AG04449 (cell line): ENCODE measurements around the gene MAP6D1.

Experiments used
- CTCF ChIA-PET: fragments of 350-600 bp; formaldehyde crosslinking; extraction: SDS; loops from one replicate; lab custom pipeline; 2021; ENCODE audit warnings: antibody characterized with exemption; lab: Yijun Ruan, JAX
- POLR2A ChIA-PET: fragments of 400-600, 350-600 bp; formaldehyde crosslinking; extraction: SDS; loops from one replicate; lab custom pipeline; 2020; ENCODE audit warnings: antibody characterized with exemption, inconsistent platforms; lab: Yijun Ruan, JAX
- DNase-seq: peaks from one replicate; pipeline ENCODE4 v3.0.0-alpha.2; 2010; ENCODE audit warnings: low read depth, low spot score
- H3K4me3 ChIP-seq: 2 replicates; pipeline ENCODE4 v1.5.1; 2011; ENCODE audit warnings: low read depth, mild to moderate bottlenecking, control low read depth, low read length
- CTCF ChIP-seq: IDR thresholded peaks from one replicate; pipeline ENCODE4 v1.5.1; 2011; ENCODE audit warnings: mild to moderate bottlenecking, moderate library complexity, low read length, control low read depth, inconsistent platforms; ENCODE audit not compliant: insufficient read depth; ENCODE audit errors: missing control alignments

The MAP6D1 gene

DNA sequence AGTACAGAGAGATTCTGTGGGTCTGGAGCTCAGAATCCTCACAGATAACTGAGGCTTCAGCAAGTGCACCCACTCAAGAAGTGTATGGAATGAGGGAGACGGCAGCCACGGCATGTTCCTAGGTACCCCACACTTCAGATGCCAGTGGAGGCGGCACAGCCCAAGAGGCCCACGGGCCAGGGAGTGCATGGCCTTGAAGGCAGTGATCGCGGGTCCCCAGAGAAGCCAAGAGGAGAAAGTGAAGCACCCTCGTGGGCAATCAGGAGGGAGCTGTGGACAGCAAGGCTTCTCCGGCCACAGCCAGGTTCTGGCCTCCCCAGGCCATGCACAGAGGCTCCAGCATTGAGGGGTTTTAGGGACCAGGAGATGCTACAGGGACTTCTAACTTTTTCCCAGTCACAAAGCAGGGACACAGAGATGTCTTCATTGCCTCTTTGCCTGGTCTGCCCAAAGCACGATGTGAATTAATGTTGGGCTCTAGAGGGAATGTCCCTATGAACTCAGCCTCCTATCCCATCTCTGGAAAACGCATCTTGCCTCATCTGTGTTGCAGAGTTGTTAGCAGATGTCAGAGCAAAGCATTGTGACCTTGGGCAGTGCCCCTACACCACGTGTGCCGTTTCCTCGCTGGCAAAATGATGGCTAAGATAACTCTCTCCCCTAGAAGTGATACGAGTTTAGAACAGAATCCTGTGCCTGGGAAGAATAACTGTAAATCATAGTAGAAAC, 2.6 kb upstream of the MAP6D1 start:
- ChIA-PET CTCF (interaction anchor here (1.3 to 4.0 kb wide), 3 partner anchors 11 to 52 kb away, joined by 3 to 16 read pairs (median 6); no protein-coding TSS in a partner anchor), POLR2A (no interaction called here)
- no peak for TF ChIP-seq CTCF
- DNase-seq = no peak
- H3K4me3 ChIP-seq = no peak overlapping the region

DNA sequence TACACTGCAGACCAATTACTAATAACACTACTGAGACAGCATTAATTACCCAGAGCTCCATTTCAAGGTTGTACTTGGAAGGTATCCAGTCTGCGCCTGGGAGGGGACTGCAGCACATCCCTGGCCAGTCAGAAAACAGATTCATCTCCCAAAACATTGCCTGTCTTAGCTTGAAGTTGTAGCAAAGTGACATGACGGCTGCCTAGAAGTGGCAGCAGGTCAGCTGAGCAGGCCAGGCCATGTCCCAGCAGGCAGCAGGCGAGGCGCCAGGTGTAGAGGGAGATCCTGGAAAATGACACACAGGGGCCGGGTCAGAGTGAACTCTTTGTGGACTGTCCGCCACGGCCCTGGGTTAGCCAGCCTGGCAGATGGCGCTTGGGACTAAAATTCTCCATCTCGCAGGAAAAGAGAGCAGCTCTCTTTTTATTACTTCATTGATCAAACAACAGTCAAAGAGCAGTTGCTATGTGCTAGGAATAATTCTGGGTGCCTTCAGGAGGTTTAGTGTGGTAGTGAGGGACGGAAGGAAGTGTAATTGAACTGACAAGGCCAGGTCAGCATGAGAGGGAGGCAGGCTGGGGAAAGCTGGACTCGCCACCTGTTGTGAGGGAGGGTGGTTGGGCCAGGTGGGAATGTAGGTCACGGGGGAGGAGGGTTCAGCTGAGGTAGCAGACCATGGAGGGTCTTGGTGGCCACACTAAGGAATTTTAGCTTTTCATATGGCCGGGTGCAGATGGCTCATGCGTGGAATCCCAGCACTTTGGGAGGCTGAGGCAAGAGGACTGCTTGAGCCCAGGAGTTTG, 1.3 kb upstream of the MAP6D1 start:
- POLR2A ChIA-PET = no interaction called here
- no peak for TF ChIP-seq CTCF
- DNase-seq = no peak
- no peak overlapping the region for H3K4me3 ChIP-seq
- CTCF ChIA-PET = interaction anchor here (0.6 to 4.5 kb wide), 11 partner anchors 7 to 337 kb away, joined by 3 to 34 read pairs (median 4); partner anchors contain the start of gene PARL

DNA sequence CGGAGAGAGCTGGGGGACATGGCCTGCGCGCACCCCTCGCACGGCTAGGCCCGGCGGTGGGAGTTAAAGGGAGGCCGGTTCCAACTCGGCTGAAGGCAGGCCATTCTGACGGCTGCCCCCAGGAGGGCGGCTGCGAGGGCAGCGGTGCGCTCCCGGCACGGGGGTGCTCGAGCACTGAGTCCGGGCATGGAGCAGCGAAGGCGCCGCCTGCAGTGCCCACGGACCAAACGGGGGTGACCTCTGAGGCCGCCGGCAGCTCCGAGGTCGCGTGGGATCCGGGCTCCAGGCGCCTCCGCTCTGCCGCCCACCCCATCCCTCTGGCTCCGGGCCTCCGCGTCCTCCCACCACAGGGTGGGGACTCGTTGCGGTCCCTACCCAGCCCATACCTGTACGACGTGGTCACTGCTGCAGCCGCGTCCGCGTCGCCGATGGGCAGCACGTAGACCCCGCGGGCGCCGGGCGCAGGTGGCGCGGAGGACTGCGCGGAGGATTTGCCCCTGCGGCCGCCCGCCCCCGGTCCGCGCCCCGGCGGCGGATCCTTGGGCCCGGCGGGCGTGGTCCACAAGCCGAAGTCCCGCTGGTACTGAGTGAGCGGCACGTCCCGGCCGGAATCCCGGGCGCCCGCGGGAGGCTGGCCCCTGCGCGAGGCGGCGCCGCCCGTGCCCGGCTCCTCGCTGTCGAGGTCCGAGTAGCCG, 469 bp downstream of the MAP6D1 start:
- CTCF ChIA-PET = interaction anchor here (0.6 to 4.5 kb wide), 8 partner anchors 8 to 60 kb away, joined by 3 to 34 read pairs (median 6); partner anchors contain the start of gene PARL
- peak overlapping the region; percentile 68 for H3K4me3 ChIP-seq
- DNase-seq = no peak
- TF ChIP-seq CTCF = peak; percentile 11
- POLR2A ChIA-PET = interaction anchor here (1.0 kb wide), 1 partner anchor 60 kb away, joined by 4 read pairs; the partner anchor contains the start of gene PARL

DNA sequence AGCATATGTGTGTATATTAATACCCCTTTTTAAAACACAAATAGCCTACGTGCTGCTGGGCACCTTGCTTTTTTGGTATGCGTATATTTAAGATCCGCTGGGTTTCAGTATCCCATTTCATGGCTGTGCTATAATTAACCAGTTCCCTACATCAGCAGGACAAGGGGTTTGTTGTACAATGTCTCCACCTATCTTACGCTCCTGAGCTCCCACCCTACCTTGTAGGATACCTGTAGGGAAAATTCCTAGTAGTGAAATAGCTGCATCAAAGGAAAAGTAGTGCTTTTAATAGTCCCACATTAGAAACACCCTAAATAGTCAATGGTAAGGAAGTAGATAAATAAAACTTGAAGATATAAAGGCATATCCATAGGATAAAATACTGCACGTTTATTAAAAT, 1.4 kb downstream of the MAP6D1 start:
- no peak for DNase-seq
- POLR2A ChIA-PET = no interaction called here
- no peak for TF ChIP-seq CTCF
- no peak overlapping the region; the same call in 1 of the 2 replicates for H3K4me3 ChIP-seq
- CTCF ChIA-PET = interaction anchor here (1.9 to 4.5 kb wide), 3 partner anchors 10 to 61 kb away, joined by 7 to 34 read pairs (median 16); partner anchors contain the start of gene PARL

- no peak for TF ChIP-seq CTCF
- H3K4me3 ChIP-seq = no peak overlapping the region
- ChIA-PET POLR2A (no interaction called here), CTCF (interaction anchor here (1.1 to 4.5 kb wide), 4 partner anchors 10 to 63 kb away, joined by 5 to 34 read pairs (median 8); partner anchors contain the start of gene PARL)
- DNase-seq = no peak
Measured at GRCh38 chr3:183822631-183823030, 2.7 kb downstream of the MAP6D1 start.
